Panc1 (cell line): ENCODE data around the gene CAMSAP2. TPM values are rescaled to one million over a fixed set of nuclear protein-coding genes. Genes with fewer than 3 reads are reported as not detected.

Experiments used
- ATAC-seq: fragments of 200-7000 bp; cut with Tn5 transposase; 2 replicates; pipeline ENCODE4 v1.9.1; 2020; ENCODE audit warnings: mild to moderate bottlenecking, moderate library complexity
- BruUV-seq: library from RNA; stranded (reverse); fragments of 400-500 nt; replicated peaks from 2 replicates; lab custom pipeline; 2021; lab: Mats Ljungman, UMichigan
- CTCF ChIA-PET: fragments of 300-600 bp; sonication (Branson Sonifier 250); formaldehyde crosslinking; loops from one replicate; lab custom pipeline; 2022; ENCODE audit warnings: antibody characterized with exemption; lab: Charles Lee
- POLR2A ChIA-PET: fragments of 300-600 bp; sonication (Branson Sonifier 250); formaldehyde crosslinking; loops from one replicate; lab custom pipeline; 2022; ENCODE audit warnings: antibody characterized with exemption; lab: Charles Lee
- DNase-seq: peaks from one replicate; pipeline ENCODE4 v3.0.0-alpha.2; 2010; ENCODE audit warnings: low read depth, low spot score
- H3K27ac ChIP-seq: 2 replicates; pipeline ENCODE4 v1.5.1; 2011; ENCODE audit warnings: mild to moderate bottlenecking, low read length, inconsistent platforms
- H3K27me3 ChIP-seq: fragments of 200-500 bp; sonication (Bioruptor generic); 2 replicates; pipeline ENCODE4 v1.6.0; 2014; ENCODE audit warnings: low read length, inconsistent platforms; ENCODE audit not compliant: control insufficient read depth, insufficient read depth
- H3K36me3 ChIP-seq: fragments of 200-500 bp; sonication (Bioruptor generic); 2 replicates; pipeline ENCODE4 v1.5.1; 2014; ENCODE audit warnings: inconsistent platforms, mild to moderate bottlenecking, low read length, moderate library complexity; ENCODE audit not compliant: control insufficient read depth, insufficient read depth
- H3K4me1 ChIP-seq: 2 replicates; pipeline ENCODE4 v1.5.1; 2011; ENCODE audit warnings: inconsistent platforms, mild to moderate bottlenecking, low read length, moderate library complexity; ENCODE audit not compliant: control insufficient read depth, insufficient read depth
- H3K4me3 ChIP-seq, 2 experiments: 2 replicates each; pipeline ENCODE4 v1.5.1; 2011 to 2012; ENCODE audit warnings: low read depth in 2 of 2, low read length in 2 of 2, mild to moderate bottlenecking in 2 of 2, inconsistent platforms in 1 of 2, moderate library complexity in 1 of 2
- H3K9me3 ChIP-seq: fragments of 200-500 bp; sonication (Bioruptor generic); 2 replicates; pipeline ENCODE4 v1.5.1; 2014; ENCODE audit warnings: low read depth, mild to moderate bottlenecking, inconsistent platforms, low read length, moderate library complexity; ENCODE audit not compliant: control insufficient read depth, insufficient read depth
- POLR2AphosphoS5 ChIP-seq: IDR thresholded peaks from 2 replicates; pipeline ENCODE4 v1.6.1; 2012; ENCODE audit warnings: mild to moderate bottlenecking, low read depth, low read length, moderate library complexity
- SIN3A ChIP-seq: IDR thresholded peaks from 2 replicates; pipeline ENCODE4 v1.6.1; 2012; ENCODE audit warnings: low read depth, mild to moderate bottlenecking, low read length, moderate library complexity, borderline replicate concordance; ENCODE audit not compliant: insufficient read depth
- TCF7L2 ChIP-seq: IDR thresholded peaks from 2 replicates; pipeline ENCODE4 v1.6.1; 2011; ENCODE audit warnings: mild to moderate bottlenecking, low read depth, low read length, inconsistent platforms
- in situ Hi-C: cut with HindIII; loops from 2 replicates; pipeline ENCODE4 v1.10.0; 2016; ENCODE audit warnings: low sequenced_read_pairs, low pct_unique_long_range_greater_than_20kb
- intact Hi-C: fragments of 100-400 bp; cut with micrococcal nuclease; formaldehyde crosslinking; loops from one replicate; pipeline ENCODE4 v1.10.0; 2022; ENCODE audit not compliant: unreplicated experiment
- total RNA-seq: library from RNA; stranded (reverse); gene quantifications from one replicate; pipeline ENCODE4 v1.2.1, GENCODE V29; 2021; ENCODE audit not compliant: unreplicated experiment
- TF ChIP-seq, protein P1 (sequence below): fragments of 450-650 bp; IDR thresholded peaks from 2 replicates; pipeline ENCODE4 v1.5.1; 2017; ENCODE audit warnings: mild to moderate bottlenecking
- TF ChIP-seq, protein P2 (sequence below), 2 experiments: IDR thresholded peaks; 2 replicates each; pipeline ENCODE4 v1.6.1; 2011 to 2012; ENCODE audit warnings: low read depth in 2 of 2, control low read depth in 1 of 2, low read length in 1 of 2, mild to moderate bottlenecking in 1 of 2, moderate library complexity in 1 of 2; ENCODE audit not compliant: insufficient read depth in 1 of 2

CAMSAP2 gene
- total RNA-seq, 1 experiment from 2014 or later: 40.1 TPM

DNA sequence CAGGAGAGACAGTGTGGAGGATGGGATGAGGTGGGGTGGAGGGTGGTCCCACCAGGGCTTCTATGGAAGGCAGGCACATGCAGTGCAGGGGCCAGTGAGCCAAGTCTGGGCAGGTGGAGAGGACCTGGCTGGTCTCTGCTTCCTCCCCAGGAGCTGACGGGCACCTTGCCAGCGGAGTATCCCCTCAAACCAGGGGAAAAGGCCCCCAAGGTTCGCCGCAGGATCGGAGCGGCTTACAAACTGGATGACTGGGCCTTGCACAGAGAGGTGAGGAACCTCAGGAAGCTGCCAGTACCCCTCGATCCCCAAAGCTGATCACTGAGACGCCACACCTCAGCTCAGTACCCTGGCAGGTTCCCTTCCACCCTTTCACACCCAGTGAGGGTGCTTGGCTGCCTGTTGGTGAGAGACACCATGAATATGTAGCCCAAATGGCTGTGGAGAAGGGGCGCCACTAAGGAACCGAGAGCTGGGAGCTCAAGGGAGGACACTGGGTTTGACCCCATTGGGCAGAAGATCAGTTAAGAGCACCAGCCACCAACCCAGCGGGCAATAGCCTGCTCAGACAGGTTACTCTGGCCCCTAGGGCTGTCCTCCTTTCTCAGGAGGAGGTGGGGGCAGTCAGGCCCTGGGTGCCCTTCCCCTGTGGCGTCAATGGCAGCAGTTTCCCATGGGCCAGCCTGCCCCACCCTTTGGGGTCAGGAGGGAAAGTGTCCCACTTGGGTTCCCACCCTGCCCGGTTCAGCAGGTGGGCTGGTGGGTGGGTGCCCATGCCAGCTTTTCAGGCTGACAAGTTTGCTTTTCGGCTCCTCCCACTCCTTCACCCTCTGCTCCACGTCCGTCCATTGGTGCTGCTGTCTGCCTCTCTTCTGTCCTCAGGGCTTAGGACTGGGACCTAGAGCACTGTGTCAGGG, 161.5 kb downstream of the CAMSAP2 start:
- ChIA-PET POLR2A (no interaction called here), CTCF (no interaction called here)
- no peak overlapping the region for H3K4me3 ChIP-seq
- intact Hi-C loops (no loop called here), in situ Hi-C loops (no loop called here)
- TF ChIP-seq POLR2AphosphoS5 (no peak), TCF7L2 (no peak), SIN3A (no peak)
- TF ChIP-seq, protein P1, sequence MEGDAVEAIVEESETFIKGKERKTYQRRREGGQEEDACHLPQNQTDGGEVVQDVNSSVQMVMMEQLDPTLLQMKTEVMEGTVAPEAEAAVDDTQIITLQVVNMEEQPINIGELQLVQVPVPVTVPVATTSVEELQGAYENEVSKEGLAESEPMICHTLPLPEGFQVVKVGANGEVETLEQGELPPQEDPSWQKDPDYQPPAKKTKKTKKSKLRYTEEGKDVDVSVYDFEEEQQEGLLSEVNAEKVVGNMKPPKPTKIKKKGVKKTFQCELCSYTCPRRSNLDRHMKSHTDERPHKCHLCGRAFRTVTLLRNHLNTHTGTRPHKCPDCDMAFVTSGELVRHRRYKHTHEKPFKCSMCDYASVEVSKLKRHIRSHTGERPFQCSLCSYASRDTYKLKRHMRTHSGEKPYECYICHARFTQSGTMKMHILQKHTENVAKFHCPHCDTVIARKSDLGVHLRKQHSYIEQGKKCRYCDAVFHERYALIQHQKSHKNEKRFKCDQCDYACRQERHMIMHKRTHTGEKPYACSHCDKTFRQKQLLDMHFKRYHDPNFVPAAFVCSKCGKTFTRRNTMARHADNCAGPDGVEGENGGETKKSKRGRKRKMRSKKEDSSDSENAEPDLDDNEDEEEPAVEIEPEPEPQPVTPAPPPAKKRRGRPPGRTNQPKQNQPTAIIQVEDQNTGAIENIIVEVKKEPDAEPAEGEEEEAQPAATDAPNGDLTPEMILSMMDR: no peak
- TF ChIP-seq, protein P2, sequence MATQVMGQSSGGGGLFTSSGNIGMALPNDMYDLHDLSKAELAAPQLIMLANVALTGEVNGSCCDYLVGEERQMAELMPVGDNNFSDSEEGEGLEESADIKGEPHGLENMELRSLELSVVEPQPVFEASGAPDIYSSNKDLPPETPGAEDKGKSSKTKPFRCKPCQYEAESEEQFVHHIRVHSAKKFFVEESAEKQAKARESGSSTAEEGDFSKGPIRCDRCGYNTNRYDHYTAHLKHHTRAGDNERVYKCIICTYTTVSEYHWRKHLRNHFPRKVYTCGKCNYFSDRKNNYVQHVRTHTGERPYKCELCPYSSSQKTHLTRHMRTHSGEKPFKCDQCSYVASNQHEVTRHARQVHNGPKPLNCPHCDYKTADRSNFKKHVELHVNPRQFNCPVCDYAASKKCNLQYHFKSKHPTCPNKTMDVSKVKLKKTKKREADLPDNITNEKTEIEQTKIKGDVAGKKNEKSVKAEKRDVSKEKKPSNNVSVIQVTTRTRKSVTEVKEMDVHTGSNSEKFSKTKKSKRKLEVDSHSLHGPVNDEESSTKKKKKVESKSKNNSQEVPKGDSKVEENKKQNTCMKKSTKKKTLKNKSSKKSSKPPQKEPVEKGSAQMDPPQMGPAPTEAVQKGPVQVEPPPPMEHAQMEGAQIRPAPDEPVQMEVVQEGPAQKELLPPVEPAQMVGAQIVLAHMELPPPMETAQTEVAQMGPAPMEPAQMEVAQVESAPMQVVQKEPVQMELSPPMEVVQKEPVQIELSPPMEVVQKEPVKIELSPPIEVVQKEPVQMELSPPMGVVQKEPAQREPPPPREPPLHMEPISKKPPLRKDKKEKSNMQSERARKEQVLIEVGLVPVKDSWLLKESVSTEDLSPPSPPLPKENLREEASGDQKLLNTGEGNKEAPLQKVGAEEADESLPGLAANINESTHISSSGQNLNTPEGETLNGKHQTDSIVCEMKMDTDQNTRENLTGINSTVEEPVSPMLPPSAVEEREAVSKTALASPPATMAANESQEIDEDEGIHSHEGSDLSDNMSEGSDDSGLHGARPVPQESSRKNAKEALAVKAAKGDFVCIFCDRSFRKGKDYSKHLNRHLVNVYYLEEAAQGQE (IDR thresholded peaks at IDR 0.05; ENCODE audit: insufficient read depth in 1 of 2, low read depth in 2 of 2, low read length in 1 of 2): no peak
- no peak for ATAC-seq
- no peaks in the 10 kb centered on the region for H3K9me3 ChIP-seq
- H3K27me3 ChIP-seq: no peaks in the 10 kb centered on the region
- no peak for DNase-seq
- H3K36me3 ChIP-seq: no peaks in the 10 kb centered on the region
- H3K27ac ChIP-seq: no peak overlapping the region
- peaks cover 6% of the 10 kb centered on the region for H3K4me1 ChIP-seq
- no TSS peak for BruUV-seq

DNA sequence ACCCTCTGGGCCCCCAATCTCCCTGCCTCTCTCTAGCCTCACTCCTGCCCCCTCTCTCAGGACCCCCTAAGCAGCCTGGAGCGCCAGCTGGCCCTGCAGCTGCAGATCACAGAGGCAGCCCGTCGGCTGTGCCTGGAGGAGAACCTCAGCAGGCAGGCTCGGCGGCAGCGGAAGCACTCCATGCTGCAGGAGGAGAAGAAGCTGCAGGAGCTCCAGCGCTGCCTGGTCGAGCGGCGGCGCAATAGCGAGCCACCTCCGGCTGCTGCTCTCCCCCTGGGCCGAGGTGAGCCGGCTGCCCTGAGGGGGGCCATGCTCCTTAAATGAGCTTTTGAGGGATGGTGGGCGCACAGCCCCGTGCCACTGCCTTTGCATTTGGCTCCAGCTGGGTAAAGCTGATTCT, 162.2 kb downstream of the CAMSAP2 start:
- intact Hi-C loops (no loop called here), in situ Hi-C loops (no loop called here)
- ATAC-seq: no peak
- CTCF ChIA-PET: no interaction called here
- Histone ChIP-seq H3K27ac (no peak overlapping the region), H3K36me3 (no peaks in the 10 kb centered on the region), H3K4me1 (peaks cover 6% of the 10 kb centered on the region; the same call in 1 of the 2 replicates), H3K27me3 (no peaks in the 10 kb centered on the region), H3K4me3 (no peak overlapping the region), H3K9me3 (no peaks in the 10 kb centered on the region)
- TF ChIP-seq, protein P1: no peak
- TF ChIP-seq, protein P2 (IDR thresholded peaks at IDR 0.05; ENCODE audit: insufficient read depth in 1 of 2, low read depth in 2 of 2, low read length in 1 of 2): no peak
- TF ChIP-seq POLR2AphosphoS5 (no peak), SIN3A (no peak), TCF7L2 (no peak)
- no peak for DNase-seq
- POLR2A ChIA-PET: interaction anchor here (0.5 kb wide), 1 partner anchor 81 kb away, joined by 5 read pairs; no protein-coding TSS in a partner anchor
- no TSS peak for BruUV-seq
